ENCODE measurements around the gene HLA-DOA. TPM values are rescaled to one million over a fixed set of nuclear protein-coding genes. Genes with fewer than 3 reads are reported as not detected.

Gene HLA-DOA
- total and polyA plus RNA-seq, 2 experiments from 2014 or later, result 0.83 to 2.0 TPM

DNA sequence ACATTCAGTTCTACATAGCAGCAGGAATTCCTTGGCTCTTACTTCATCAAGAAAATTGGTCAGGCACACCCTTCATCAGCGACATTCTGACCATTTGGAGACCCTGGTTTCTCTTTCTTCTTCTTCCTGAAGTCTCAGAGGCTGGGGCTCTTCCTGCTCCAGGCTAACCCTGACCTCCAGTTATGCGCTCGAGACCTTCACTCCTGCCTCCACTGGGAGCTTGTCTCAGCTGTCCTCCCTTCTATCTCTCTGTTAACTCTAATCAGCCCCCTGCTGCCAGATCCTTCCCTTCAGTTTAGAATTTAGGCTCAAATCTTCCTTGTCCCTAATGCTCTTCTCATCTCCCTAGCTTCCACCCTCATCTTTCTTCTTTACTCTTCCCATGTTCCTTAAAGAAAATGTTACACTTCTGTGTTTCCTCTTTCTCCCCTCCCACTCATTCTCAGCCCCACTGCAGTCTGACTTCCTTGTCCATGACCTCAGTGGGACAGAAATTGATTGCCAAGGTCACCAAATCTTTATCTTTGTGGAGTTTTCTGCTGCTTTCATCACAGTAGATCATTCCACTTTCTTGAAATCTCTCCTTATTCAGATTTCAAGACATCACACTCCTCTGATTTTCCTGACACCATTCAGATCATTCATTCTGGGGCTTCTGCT, 8.4 kb upstream of the HLA-DOA start:
- WGBS (ENCODE audit: low lambda C conversion rate, missing lambda C conversion rate), result 82% methylated on average over 3 of the region's 3 CpGs
- Histone ChIP-seq H3K79me2 (no peaks in the 10 kb centered on the region), H3K4me2 (no peak overlapping the region), H3K27me3 (no peaks in the 10 kb centered on the region), H3K9me3 (ENCODE audit: low read depth) (no peaks in the 10 kb centered on the region), H3K27ac (no peak overlapping the region), H3K4me1 (ENCODE audit: insufficient read depth) (peaks cover 16% of the 10 kb centered on the region), H2AFZ (no peak overlapping the region), H3K4me3 (no peak overlapping the region), H3K9me2 (replicated peaks; ENCODE audit: insufficient read depth) (no peaks in the 10 kb centered on the region), H3K36me3 (replicated peaks; ENCODE audit: insufficient read depth, low read depth) (no peaks in the 10 kb centered on the region), H4K20me1 (ENCODE audit: insufficient read depth, poor library complexity, severe bottlenecking) (no peaks in the 10 kb centered on the region)
- DNase-seq (ENCODE audit: low spot score), result no peak
- TF ChIP-seq EZH2phosphoT487 (IDR thresholded peaks at IDR 0.05; ENCODE audit: low read depth, severe bottlenecking, unreplicated experiment) (no peak), CTCF (IDR thresholded peaks at IDR 0.05; ENCODE audit: poor library complexity) (no peak), EZH2 (IDR thresholded peaks at IDR 0.05; ENCODE audit: borderline replicate concordance) (no peak)

DNA sequence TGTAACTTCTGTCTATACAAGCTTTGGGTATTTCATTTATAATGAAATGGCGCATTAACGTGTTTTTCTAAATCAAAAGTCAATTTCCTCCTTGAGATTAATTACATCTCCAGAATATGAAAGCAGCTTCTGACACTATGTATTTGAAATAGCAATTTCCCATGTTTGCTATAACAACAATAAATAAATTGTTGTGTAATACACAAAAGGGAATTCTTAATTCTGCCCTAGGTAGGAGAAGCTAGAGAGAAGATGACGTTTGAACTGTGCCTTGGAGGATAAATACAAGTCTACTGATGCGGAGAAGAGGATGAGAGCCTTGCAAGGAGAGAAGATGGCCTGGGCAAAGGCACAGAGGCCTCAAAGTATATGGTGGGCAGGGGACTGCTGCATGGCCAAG, 7.6 kb upstream of the HLA-DOA start:
- no peak for DNase-seq (ENCODE audit: low spot score)
- Histone ChIP-seq H3K4me3 (no peak overlapping the region), H3K27me3 (no peaks in the 10 kb centered on the region), H3K4me2 (no peak overlapping the region), H2AFZ (no peak overlapping the region), H3K9me3 (ENCODE audit: low read depth) (no peaks in the 10 kb centered on the region), H3K9me2 (replicated peaks; ENCODE audit: insufficient read depth) (no peaks in the 10 kb centered on the region), H4K20me1 (ENCODE audit: insufficient read depth, poor library complexity, severe bottlenecking) (no peaks in the 10 kb centered on the region), H3K27ac (no peak overlapping the region), H3K36me3 (replicated peaks; ENCODE audit: insufficient read depth, low read depth) (no peaks in the 10 kb centered on the region), H3K79me2 (no peaks in the 10 kb centered on the region), H3K4me1 (ENCODE audit: insufficient read depth) (peaks cover 16% of the 10 kb centered on the region)
- WGBS (ENCODE audit: low lambda C conversion rate, missing lambda C conversion rate), result 72% methylated on average over 4 of the region's 4 CpGs
- no peak for TF ChIP-seq EZH2phosphoT487 (IDR thresholded peaks at IDR 0.05; ENCODE audit: low read depth, severe bottlenecking, unreplicated experiment)
- no peak for TF ChIP-seq EZH2 (IDR thresholded peaks at IDR 0.05; ENCODE audit: borderline replicate concordance)
- TF ChIP-seq CTCF (IDR thresholded peaks at IDR 0.05; ENCODE audit: poor library complexity), result no peak

DNA sequence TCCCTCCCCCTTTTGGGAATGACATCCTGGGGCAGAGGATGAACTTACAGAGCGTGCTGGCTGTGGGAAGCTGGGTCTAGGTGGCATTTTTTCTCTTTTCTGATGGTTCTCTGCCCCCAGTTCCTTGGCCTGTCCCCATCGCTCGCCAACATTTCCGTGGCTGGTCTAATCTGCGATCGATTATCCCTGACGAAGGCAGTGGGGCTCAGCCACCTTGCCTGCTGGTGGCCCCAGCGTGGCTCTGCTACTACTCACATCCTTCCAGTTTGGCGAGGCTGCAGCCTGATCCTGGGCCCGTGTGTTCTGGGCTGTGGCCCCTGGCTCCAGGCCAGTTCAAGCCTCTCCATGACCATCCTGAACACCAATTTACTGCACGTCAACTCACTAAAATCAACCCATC, 6.4 kb upstream of the HLA-DOA start:
- Histone ChIP-seq H3K79me2 (no peaks in the 10 kb centered on the region), H3K4me1 (ENCODE audit: insufficient read depth) (peaks cover 16% of the 10 kb centered on the region), H3K4me2 (no peak overlapping the region), H2AFZ (no peak overlapping the region), H3K4me3 (no peak overlapping the region), H3K27me3 (no peaks in the 10 kb centered on the region), H3K27ac (no peak overlapping the region), H3K9me2 (replicated peaks; ENCODE audit: insufficient read depth) (no peaks in the 10 kb centered on the region), H3K36me3 (replicated peaks; ENCODE audit: insufficient read depth, low read depth) (no peaks in the 10 kb centered on the region), H4K20me1 (ENCODE audit: insufficient read depth, poor library complexity, severe bottlenecking) (no peaks in the 10 kb centered on the region), H3K9me3 (ENCODE audit: low read depth) (no peaks in the 10 kb centered on the region)
- TF ChIP-seq EZH2phosphoT487 (IDR thresholded peaks at IDR 0.05; ENCODE audit: low read depth, severe bottlenecking, unreplicated experiment) (no peak), EZH2 (IDR thresholded peaks at IDR 0.05; ENCODE audit: borderline replicate concordance) (no peak), CTCF (IDR thresholded peaks at IDR 0.05; ENCODE audit: poor library complexity) (no peak)
- 83% methylated on average over 11 of the region's 11 CpGs for WGBS (ENCODE audit: low lambda C conversion rate, missing lambda C conversion rate)
- DNase-seq (ENCODE audit: low spot score), result no peak

Measured in hepatocyte (in vitro differentiated cells).